Stimulated activated CD8-positive, alpha-beta memory T cell treated with anti-CD3 and anti-CD28 coated beads, Interleukin-15, amount 100 ng/mL, for 1 hour (primary cell): ENCODE data around the gene TCF21.

ENCODE experiments used
- DNase-seq: peaks from one replicate; pipeline ENCODE4 v3.0.0-alpha.2; 2020; ENCODE audit warnings: low read depth

Gene TCF21

DNA sequence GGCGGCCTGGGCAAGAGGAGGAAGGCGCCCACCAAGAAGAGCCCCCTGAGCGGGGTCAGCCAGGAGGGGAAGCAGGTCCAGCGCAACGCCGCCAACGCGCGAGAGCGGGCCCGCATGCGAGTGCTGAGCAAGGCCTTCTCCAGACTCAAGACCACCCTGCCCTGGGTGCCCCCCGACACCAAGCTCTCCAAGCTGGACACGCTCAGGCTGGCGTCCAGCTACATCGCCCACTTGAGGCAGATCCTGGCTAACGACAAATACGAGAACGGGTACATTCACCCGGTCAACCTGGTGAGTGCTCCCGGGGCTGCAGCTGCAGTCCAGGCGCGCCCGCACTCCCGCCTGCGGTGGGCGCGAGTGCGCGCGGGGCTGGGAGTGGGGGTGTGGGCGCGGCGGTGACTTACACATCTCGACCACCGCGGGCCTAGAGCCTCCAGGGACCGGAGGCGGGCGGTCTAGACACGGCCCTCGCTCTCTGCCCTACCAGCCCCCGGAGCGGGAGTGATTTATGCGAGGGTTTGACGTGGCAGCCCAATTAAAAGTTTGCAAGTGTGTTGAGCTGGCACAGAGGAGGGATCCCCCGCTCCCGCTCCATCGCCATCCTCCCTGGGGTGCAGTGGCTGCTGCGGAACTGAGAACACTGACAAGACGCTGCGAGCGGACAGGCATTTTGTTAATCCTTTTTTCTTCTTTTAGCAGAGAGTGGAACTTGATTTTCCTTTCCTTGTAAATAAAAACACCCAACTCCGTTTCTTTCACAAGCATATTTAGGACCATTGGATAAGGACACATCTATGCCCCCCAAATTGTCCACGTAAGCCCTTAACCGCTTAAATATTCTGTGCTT lies 867 bp downstream of the TCF21 start:
- DNase-seq: no peak

DNA sequence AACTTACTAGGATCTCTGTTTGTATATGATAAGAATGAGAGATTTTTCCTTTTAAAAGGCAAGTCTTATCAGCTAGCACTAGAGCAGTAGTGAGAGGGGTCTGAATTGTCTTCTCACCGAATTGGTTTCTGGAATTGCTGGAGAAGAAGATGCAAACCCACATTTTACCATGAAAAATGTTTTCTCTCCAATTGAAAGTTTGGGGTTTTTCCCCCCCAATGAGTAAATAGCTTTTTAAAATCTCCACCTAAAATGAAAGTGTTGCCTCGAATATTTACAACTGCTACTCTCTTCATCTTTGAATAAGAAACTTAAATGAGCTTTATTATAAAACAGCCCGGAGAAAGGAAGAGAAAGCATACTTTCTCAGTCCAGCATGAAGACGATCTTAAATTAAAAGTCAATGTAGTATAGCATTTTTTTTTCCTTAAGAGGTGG lies 1.8 kb downstream of the TCF21 start:
- DNase-seq: no peak

DNA sequence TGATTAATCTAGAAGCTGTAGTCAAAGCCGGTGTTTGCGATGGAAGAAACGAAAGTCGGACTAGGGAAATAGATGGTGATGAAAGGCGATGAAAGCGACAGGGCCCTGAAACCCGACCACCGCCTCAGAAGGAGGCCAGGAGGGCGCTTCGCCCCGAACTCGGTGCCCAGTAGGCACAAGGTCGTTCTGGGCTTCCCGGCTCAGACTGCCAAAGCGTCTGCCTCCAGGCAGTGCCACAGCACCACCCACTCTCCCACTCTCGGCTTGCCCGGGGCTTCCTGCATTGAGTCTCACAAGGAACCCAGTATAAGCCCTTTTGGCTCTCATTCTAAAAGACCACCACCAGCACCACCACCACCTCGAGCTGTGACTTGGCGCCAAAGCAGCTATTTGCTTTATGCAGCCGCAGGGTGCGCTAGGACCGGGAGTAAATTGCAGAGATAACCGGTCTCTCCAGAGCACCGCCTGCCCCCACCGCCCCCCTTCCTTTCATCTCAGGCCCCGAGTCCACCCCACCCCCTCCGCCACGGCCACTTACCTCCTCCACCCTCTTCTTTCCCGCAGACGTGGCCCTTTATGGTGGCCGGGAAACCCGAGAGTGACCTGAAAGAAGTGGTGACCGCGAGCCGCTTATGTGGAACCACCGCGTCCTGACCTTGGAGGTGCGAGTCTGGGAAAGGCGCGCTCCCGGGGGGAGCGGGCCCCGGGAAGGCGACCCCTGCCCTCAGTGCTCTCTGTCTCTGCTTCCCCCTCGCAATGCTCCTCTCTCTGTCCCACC lies 2.4 kb downstream of the TCF21 start:
- DNase-seq: no peak

DNA sequence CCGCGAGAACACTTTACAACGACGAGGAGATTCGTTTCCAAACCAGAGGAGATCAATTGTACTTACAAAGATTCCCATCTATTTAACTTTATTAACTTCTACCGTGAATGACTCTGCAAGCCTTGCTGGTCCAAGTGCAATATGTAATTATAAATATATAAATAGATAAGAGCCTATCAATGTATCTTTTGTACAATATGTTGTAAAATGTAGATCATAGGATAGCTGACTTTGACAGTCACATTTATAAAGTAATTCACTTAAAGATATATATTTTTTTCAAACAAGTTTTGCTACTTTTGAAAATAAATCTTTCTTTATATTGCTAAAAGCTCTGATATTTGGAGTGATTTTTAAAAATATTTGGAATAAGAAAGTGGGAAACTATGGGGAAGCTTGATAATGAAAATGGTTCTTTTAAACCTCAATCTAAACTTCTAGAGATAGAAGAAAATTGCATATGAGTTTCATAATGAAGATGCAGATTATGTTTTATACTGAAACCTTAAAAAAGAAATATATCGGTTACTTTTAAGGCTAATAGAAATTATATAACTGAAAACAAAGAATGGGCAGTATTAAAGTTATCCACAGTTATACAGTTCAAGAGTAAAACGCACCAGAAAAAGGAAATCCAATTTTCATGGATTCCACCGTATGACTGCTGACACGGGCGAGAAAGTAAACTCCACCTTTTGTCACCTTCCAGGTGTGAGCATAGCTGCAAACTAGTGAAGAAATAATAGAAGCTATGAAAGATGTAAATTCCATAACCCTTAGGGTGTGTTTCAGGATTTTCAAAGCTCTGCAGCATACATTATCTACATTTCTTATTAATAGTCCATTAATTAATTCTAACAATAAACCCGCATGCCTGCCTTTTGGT lies 3.3 kb downstream of the TCF21 start:
- DNase-seq: no peak

DNA sequence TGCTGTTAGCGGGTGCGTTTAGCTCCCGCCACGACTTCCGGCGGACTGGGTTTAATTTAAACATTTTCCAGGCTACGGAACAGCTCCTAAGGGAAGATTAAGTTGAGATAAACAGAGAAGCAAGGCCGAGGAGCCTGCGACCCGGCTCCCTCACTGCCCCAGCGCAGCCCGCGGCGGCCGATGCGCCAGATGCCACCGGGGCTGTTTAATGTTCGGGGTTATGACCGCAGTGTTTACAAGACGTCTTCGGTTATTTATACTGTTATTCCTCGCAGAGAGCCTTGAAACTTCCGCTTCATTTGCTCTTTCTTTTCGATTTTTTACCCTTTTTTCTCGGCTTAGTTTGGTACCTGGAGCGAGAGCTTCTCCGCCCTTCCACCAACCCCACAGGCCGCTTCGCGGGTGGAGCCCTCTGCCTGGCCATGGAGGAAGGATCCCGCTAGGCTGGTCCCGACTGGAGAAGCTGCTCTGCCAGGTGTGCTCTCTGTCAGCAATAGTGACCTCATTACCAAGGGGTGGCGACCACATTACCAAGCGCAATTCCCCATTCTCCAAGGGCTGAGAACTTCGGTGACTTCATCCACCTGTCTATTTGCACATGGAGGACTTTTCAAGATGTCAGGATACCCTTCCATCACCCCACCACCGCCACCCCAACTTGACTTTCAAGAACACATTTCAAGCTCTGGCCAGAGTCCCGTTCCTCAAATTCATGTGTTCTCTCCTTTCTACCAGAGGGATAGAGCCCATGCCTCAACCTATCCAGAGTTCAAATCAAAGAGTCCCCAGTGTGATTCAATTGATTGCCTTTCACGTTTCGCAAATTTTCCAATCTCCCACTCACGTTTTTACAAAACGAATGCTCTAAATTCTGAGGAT lies 4.1 kb downstream of the TCF21 start:
- no peak for DNase-seq

DNA sequence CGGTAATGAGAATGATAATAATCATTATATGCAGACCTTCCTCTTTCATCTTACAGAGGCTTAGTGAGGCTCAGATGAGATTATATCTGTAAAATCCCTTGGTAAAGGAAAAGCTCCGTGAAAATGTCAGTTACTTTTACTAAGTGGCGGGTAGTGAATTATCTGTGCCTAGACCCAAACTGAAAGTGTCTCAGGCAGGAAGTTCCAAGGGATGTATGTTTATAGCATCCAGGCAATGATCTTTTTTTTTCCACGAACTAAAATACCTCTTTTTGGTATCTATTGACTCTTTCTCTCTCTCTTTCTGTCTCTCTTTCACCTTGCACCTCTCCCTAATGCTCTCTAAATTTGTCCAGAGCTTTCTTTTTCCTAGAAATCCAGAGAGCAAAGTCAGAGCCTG lies 5.0 kb downstream of the TCF21 start:
- no peak for DNase-seq

DNA sequence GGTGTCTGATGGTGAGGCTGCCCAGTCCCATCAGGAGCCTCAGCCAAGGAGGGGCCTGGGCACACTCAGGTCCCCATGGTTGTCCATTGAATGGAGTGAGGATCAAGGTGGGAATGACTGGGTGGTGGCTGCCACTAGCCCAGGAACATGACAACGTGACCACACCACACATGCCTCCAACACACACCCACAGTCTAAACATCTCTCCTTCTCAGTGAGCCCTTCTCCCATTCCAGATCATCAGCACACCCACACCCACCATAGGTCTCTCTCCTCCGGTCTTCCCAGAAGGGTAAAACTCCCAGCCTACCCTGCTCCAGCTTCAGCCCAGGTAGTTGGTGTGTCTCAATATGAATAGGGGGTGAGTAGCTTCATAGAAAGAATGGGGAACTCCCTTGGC lies 5.5 kb downstream of the TCF21 start:
- DNase-seq: no peak

DNA sequence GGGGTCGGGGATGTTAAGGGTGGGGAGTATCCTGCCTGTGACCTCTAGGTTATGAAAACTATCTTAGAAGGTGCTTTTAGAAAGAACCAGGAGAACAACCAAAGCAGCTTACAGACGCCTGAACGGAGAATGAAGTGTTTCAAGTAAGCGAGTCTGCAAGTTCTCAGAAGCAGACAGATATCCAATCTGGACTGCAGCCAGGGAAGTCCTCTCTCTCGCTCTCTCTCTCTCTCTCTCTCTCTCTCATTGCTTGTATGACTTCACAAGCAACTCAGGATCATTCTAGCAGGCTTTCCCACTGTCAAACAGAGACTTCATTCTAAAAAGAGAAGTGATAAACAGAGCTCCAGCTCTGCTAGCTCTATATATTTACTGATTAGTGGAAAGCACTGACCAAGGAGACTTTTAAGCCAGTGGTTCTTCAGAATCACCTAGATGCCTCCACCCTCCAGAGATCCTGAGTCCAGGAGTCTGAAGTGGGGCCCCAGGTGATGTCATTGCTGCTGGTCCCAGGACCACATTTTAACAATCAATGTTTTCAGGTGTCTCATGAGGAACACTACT lies 6.0 kb downstream of the TCF21 start:
- DNase-seq: no peak

DNA sequence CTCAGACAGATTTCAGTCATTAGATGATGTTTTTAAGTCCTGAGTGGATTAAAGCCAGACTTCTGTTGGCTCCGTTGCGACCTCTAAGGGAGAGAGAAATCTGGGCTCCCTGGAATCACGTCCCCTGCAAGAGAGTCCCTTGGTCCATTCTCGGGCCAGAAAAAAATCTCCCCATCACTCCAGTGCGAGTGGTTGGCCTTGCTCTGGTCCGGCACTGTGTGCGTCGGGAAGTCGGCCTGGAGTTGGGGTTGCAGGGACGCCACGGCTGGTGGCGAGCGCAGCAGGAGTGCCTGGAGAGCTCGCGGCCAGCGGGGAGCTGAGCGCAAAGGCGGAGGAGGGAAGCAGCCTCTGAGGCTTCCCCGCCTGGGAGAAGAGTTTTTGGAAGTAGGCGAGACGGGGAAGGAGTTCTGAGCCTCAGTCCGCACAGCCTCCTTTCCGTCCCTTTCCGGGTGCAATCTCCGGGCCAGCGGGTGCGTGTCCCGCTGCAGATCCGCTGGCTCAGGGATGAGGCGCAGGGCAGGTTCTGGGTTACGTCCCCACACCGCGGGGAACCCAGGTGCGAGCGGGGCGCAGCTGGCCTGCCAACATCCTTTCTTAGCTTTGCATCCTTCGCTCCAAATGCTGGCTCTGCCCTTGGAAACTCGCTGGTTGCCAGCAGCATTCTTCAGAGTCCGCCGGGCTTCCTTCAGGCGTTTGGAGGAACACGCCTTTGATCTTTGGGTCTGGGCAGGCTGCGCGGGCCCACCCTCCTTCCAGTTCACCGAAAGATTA lies 6.8 kb downstream of the TCF21 start:
- no peak for DNase-seq

DNA sequence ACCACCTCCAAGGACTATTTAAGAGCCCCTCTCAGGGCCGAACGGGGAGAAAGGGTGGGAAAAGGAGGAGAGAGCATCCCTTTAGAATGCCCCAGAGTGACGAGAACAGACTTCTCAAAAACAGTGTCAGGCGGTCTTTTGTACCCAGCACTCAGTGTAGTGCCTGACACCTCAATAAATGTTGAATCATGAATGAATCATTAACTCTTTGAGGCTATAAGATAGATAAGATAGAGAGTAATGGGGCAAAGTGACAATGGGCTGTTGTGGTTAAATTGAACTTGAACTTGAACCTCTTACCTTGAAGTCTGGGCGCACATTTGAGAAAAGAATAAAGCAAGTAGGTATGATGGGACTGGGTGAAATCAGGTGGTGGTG lies 7.4 kb downstream of the TCF21 start:
- no peak for DNase-seq

DNA sequence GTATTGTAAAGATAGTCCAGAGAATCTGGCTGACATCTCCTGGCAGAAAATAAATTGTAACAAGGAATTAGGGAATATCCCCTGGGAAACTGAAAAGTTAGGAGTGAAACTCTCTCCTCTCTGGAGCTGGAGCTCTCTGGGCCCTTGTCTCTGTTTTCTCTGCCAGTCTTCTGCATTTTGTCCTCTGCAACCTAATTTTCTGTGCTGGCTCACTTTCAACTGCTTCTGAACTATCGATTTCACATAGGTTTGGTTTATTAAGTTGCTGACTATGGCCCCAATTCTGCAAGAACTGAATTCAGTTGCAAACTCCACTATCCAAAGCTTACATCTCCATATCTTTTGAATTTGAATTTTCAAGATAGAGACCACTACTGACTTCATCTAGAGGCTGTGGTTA lies 9.3 kb downstream of the TCF21 start:
- DNase-seq: no peak

DNA sequence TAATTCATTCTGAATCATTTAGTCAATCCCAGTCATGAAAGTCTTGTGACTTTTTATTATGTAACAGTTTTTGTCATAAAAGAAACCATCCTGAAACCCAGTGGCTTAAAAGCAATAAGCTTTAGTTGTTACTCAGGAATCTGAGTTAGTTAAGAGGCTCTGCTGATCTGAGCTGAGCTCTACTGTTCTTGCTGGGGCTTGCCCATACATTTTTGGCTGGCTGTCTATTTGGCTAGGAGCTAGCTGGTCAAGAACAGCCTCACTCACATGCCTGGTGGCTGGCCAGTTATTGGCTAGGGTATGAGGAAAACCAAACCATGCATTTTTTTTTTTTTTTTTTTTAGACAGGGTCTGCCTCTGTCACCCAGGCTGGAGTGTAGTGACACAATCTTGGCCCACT lies 10.6 kb downstream of the TCF21 start:
- no peak for DNase-seq

DNA sequence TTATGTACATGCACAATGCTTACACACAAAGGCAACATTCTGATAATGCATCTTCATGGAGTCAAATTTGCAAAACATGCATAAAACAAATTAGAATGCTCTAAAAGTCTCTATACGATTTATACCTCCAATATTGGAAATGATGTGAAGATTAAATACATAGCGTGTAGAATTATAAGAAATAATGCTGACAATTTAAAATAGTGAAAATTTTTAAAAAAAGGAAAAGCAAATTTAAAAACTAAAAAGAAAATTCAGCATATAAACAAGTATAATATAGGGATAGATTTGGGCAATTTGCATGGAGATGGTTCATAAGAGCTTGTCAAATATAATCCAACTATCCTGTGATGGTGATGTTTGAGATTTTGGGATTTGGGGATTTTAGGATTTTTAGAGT lies 14.9 kb downstream of the TCF21 start:
- DNase-seq: no peak

DNA sequence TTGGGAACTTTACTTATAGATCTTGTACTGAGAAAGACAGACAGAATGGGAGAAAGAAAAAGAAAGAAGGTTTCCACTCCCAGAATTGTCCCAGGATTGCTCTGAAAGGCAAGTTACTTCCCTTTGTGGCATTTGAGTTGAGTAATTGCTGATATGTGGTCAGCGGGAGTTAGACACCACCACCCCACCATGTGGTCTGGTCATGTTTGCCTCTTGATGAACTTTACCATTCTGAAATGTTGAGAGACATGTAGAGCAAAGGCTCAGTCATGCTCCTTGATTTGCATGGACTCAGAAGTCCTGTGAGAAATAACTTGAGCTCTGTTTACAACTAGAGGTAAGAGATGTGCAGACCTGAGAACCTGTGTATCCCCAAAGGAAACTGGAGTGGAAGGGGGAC lies 17.1 kb downstream of the TCF21 start:
- DNase-seq: no peak

DNA sequence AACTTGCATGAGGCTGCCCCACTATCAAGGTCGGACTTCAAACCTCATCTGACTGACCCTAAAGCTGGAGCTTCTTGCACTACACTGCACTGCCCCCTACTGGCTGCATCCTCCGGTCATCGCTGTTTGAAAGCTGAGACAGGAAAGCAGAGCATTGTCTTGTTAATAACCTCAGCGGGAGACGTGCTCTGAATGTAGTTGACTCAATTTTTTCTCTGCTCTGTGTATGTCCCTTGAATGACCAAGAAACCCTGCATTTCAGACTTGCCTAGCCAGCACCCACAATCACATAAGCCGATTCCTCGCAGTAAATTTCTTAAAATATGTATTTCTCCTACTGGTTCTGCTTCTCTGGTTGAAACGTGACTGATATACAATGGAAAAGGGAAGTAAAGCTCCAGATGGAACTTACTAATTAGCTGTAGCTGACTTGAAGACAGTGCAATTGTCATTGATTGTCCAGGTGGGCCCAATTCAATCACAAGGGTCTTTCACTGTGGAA lies 27.8 kb downstream of the TCF21 start:
- peak; percentile 63 for DNase-seq

DNA sequence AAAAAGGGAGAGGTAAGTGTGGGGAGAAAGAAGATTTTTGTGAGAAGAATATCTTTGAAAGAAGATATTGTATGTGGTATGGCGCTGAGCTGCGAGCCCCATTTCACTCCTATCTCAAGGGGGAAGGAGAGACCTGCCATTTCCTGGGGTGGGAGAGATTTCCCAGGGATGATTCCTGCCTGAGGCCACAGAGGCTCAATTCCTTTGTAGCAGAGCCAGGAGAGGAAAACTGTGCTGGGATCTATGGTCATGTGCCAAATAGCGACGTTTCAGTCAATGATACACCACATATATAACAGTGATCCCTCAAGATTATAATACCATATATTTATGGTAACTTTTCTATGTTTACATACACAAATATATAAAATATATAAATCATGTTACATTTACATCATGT lies 28.9 kb downstream of the TCF21 start:
- DNase-seq: no peak

DNA sequence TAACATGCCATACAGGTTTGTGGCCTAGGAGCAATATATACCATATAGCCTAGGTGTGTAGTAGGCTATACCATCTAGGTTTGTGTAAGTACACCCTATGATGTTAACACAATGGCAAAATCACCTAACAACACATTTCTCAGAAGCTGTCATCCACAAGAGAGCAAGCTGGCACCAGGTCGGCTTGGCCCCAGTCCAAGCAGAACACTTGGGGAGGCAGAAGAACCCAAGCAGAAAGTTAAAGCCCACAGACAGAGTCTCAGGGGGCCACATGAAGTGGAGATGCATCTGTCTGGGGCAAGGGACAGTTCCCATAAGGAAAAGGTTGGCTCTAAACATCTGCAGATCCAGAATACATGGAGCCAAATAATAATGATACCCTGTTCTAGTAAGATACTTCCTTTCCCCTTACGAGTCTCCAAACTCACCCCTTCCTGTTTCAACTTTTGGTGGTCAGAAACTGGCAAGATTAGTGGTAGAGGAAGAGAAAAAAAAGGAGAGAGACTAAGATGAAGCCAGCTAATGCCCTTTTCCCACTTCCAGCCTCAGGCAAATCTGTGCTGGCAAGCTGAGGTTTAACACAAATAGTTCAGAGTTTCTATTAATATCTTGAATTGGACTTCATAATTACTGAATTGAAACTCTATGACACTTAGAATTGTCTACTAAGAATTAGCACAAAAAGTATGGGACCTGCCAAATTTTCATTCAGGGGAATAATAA lies 29.5 kb downstream of the TCF21 start:
- DNase-seq: no peak

DNA sequence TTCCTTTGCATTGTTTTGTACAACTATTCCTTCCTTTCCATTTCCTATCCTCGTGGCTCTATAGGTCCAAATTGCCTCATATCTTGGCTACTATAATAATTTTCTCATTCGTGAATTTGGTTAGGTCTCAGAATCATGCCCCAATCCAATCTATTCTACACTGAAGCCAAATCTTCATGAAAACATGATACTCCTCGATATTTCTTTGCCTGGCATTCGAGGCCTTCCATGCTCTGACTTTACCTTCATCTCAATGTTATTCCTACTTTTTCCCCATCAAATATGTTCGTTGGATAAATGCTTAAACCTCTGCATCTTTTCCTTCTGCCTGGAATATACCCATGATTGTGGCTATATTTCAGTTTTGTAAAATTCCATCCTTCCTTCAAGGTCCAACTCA lies 30.4 kb downstream of the TCF21 start:
- DNase-seq: no peak

DNA sequence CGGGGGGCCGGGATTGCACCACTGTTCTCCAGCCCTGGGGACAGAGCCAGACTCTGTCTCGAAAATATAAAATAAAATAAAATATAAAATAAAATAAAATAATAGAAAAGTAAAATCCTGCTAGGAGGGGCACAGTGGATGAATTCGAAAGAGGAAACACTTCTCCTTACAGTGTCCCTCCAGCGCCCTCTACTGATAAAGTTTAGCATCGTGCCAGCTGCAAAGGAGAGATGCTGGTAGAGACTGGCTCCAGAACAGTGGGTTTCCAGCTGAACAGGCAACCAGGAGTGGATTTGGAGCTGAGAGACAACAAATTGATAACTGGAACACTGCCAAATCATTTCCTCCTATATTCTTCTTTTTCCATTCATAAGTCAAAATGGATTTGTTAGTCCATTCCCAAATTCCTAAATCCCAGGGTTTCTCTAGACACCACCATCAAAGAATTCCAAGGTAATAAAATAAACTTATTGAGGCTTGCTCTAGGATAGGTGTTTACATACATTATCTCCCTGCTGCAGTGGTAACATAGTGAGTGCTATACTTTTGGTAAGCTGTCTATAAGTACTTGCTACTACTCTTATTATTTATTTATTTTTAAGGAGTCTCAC lies 32.4 kb downstream of the TCF21 start:
- DNase-seq: peak; percentile 37
